Measurements from ENCODE around the gene CCDC148.

- TF ChIP-seq CTCF (tag by site-specific recombination; IDR thresholded peaks at IDR 0.05) = no peak
- TF ChIP-seq REST (tag by site-specific recombination; IDR thresholded peaks at IDR 0.05) = no peak
- no peak for TF ChIP-seq ZNF274 (IDR thresholded peaks at IDR 0.05; ENCODE audit: low read length)
- TF ChIP-seq ZNF274 (tag by site-specific recombination; IDR thresholded peaks at IDR 0.05; ENCODE audit: borderline replicate concordance) = no peak
- no peak for TF ChIP-seq ZNF311 (tag by site-specific recombination; IDR thresholded peaks at IDR 0.05; ENCODE audit: borderline replicate concordance)
- no peak for TF ChIP-seq ZNF121 (tag by site-specific recombination; IDR thresholded peaks at IDR 0.05)
- no peak for TF ChIP-seq ZNF670 (tag by site-specific recombination; IDR thresholded peaks at IDR 0.05; ENCODE audit: low read depth)
- TF ChIP-seq ZNF785 (tag by site-specific recombination; IDR thresholded peaks at IDR 0.05) = no peak
- TF ChIP-seq ZBTB7A (tag by site-specific recombination; IDR thresholded peaks at IDR 0.05; ENCODE audit: low read depth) = no peak
Measured at GRCh38 chr2:158130832-158131473, 325.6 kb downstream of the CCDC148 start.
